ENCODE measurements around the gene PFDN1.

DNA sequence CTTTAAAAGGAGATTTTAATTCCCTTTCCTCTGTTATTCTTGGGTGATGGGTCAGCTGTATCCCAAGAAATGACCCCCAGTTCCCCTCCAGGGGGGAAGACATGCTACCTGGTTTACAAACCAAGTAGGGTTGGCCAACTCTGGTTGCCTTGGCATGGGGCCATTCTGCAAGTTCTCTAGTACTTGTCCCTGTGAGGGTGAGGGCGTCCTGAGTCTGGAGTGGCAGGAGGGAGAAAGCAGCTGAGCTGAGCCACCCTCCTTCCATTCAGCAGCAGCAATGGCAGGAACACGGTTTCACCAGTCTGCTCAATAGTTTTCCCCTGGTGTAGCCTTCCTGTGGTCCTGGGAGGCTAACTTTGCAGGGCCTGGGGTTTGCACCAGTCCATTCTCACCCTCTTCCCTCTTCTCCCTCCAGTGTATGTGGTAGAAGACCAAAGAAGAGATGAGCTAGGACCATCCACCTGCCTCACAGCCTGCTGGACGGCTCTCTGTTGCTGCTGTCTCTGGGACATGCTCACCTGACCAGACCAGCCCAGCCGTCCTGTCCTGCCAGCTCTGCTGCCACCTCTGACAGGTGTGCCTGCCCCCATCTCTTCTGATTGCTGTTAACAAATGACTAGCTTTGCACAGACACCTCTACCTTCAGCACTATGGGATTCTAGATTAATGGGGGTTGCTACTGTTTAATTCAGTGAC lies 59.9 kb downstream of the PFDN1 start:
- TF ChIP-seq, protein P1, sequence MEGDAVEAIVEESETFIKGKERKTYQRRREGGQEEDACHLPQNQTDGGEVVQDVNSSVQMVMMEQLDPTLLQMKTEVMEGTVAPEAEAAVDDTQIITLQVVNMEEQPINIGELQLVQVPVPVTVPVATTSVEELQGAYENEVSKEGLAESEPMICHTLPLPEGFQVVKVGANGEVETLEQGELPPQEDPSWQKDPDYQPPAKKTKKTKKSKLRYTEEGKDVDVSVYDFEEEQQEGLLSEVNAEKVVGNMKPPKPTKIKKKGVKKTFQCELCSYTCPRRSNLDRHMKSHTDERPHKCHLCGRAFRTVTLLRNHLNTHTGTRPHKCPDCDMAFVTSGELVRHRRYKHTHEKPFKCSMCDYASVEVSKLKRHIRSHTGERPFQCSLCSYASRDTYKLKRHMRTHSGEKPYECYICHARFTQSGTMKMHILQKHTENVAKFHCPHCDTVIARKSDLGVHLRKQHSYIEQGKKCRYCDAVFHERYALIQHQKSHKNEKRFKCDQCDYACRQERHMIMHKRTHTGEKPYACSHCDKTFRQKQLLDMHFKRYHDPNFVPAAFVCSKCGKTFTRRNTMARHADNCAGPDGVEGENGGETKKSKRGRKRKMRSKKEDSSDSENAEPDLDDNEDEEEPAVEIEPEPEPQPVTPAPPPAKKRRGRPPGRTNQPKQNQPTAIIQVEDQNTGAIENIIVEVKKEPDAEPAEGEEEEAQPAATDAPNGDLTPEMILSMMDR (conservative IDR thresholded peaks at IDR 0.05; ENCODE audit: low read depth, low read length): no peak
- no peak for TF ChIP-seq EZH2phosphoT487 (IDR thresholded peaks at IDR 0.05; ENCODE audit: borderline replicate concordance, low read length)
